BJ (cell line): ENCODE data around the gene CTSG. TPM values are rescaled to one million over a fixed set of nuclear protein-coding genes. Genes with fewer than 3 reads are reported as not detected.
A peak's percentile ranks its signal among the peaks of the same experiment; 100 is the strongest.

Experiments used
- CTCF ChIA-PET: fragments of 350-600 bp; formaldehyde crosslinking; extraction: SDS; loops from one replicate; lab custom pipeline; 2021; ENCODE audit warnings: antibody characterized with exemption, inconsistent platforms; lab: Yijun Ruan, JAX
- POLR2A ChIA-PET: fragments of 300-600 bp; sonication (Branson Sonifier 250); formaldehyde crosslinking; extraction: SDS; loops from one replicate; lab custom pipeline; 2021; ENCODE audit warnings: antibody characterized with exemption; lab: Charles Lee
- DNase-seq: peaks from one replicate; pipeline ENCODE4 v3.0.0-alpha.2; 2011; ENCODE audit warnings: low read depth
- H3K27me3 ChIP-seq: 2 replicates; pipeline ENCODE4 v1.6.0; 2011; ENCODE audit warnings: low read length; ENCODE audit not compliant: control insufficient read depth, insufficient read depth
- H3K36me3 ChIP-seq: 2 replicates; pipeline ENCODE4 v1.5.1; 2011; ENCODE audit warnings: low read length; ENCODE audit not compliant: control insufficient read depth, insufficient read depth
- H3K4me3 ChIP-seq: 2 replicates; pipeline ENCODE4 v1.5.1; 2011; ENCODE audit warnings: low read depth, mild to moderate bottlenecking, control low read depth, low read length
- CTCF ChIP-seq: IDR thresholded peaks from 2 replicates; pipeline ENCODE4 v1.5.1; 2011; ENCODE audit warnings: low read depth, mild to moderate bottlenecking, control low read depth, inconsistent platforms, low read length, moderate library complexity; ENCODE audit not compliant: insufficient read depth
- polyA plus RNA-seq: library from polyadenylated mRNA; depleted of rRNA; stranded (reverse); fragments of >200 nt; gene quantifications from 2 replicates; pipeline ENCODE4 v1.2.3, GENCODE V29; 2011

Gene CTSG
- polyA plus RNA-seq, 1 experiment = not detected

GRCh38 chr14:24607635-24608514 lies 31.8 kb upstream of the CTSG start:
- Histone ChIP-seq H3K4me3 (no peak overlapping the region), H3K27me3 (no peaks in the 10 kb centered on the region), H3K36me3 (no peaks in the 10 kb centered on the region)
- ChIA-PET CTCF (no interaction called here), POLR2A (no interaction called here)
- no peak for TF ChIP-seq CTCF
- DNase-seq = no peak

- H3K36me3 ChIP-seq = no peaks in the 10 kb centered on the region
- TF ChIP-seq CTCF = no peak
- no peak overlapping the region for H3K4me3 ChIP-seq
- DNase-seq = no peak
- H3K27me3 ChIP-seq = no peaks in the 10 kb centered on the region
- ChIA-PET CTCF (no interaction called here), POLR2A (no interaction called here)
Observed at GRCh38 chr14:24607081-24607480, 31.0 kb upstream of the CTSG start.

DNA sequence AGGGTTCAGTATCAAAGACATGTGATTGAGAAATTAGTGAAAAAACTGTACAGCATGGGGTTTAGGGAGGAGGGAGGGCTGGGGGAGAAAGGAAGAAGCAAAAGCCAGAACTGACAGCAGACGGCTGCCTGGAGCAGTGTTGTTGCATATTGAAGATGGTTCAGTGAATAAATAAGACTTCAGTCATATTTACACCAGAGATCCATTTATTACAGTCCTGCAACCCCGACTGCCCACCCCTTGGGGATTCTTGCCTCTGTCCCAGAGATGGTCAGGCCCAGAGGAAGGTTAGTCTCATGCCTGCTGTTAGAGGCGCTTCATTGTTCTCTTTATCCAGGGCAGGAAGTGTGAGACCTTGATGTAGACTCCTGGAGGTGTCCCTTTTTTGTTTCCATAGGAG lies 30.2 kb upstream of the CTSG start:
- ChIA-PET POLR2A (no interaction called here), CTCF (interaction anchor here (0.8 to 1.5 kb wide), 5 partner anchors 10 to 732 kb away, joined by 3 to 6 read pairs (median 3); no protein-coding TSS in a partner anchor)
- no peak for DNase-seq
- Histone ChIP-seq H3K27me3 (no peaks in the 10 kb centered on the region), H3K36me3 (no peaks in the 10 kb centered on the region), H3K4me3 (no peak overlapping the region)
- TF ChIP-seq CTCF = no peak

DNA sequence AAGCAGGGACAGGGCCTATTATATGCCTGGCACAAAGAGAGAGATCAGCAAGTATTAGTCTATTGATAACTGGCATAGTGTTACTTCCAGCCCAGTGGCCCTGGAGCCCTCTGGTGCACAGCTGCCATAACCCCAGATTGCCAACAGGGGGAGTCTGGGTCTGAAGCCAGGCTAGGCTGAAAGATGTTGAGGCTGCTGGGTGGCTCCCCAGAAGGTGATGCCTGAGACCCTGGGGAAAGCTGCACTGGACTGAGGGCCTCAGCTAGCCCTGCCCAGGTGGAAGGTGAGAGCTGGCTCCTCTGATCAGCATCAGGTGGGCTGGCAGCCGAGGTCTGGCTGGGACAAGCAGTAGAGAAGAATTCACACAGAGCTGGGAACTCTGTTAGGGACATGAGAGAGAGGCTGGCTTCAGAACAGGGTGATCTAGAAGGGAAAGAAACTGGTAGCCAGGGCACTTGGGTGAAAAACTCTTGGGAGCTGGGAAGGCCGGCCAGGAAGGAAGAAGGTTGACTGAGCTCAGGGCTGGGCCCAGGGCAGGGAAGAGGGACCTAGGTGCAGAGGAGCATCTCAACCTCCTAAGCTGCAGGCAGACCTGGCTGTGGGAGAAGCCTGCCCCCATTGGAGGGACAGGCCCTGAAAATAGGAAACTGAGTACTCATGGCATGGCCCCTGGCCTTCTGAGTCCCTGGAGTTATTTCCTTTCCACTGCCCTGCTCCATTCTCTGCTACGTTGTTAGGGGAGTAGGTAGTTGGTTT lies 29.6 kb upstream of the CTSG start:
- H3K4me3 ChIP-seq = no peak overlapping the region
- ChIA-PET POLR2A (no interaction called here), CTCF (interaction anchor here (0.8 to 1.5 kb wide), 8 partner anchors 8 to 732 kb away, joined by 3 to 6 read pairs (median 3); no protein-coding TSS in a partner anchor)
- DNase-seq = no peak
- no peaks in the 10 kb centered on the region for H3K36me3 ChIP-seq
- H3K27me3 ChIP-seq = no peaks in the 10 kb centered on the region
- TF ChIP-seq CTCF = peak; percentile 69

- POLR2A ChIA-PET = no interaction called here
- CTCF ChIA-PET = no interaction called here
- H3K4me3 ChIP-seq = no peak overlapping the region
Observed at GRCh38 chr14:24597403-24597802, 21.4 kb upstream of the CTSG start.

More at GRCh38 chr14:24597403-24597802, 21.4 kb upstream of the CTSG start:
- Histone ChIP-seq H3K27me3 (no peaks in the 10 kb centered on the region), H3K36me3 (no peaks in the 10 kb centered on the region)
- no peak for TF ChIP-seq CTCF
- DNase-seq = no peak
